Uterus (tissue), 2 donors: ENCODE results near the gene HDAC8.

Experiments used
- POLR2A ChIP-seq, 2 donors: fragments of 450-650 bp; IDR thresholded peaks; one replicate each; pipeline ENCODE4 v1.6.1; 2016; ENCODE audit warnings: antibody characterized with exemption in 2 of 2, mild to moderate bottlenecking in 1 of 2, moderate library complexity in 1 of 2
- TF ChIP-seq, protein P1 (sequence below), 4 experiments: fragments of 200-600 bp in 2 of 4; fragments of 450-650 bp in 2 of 4; sonication (generic) in 2 of 4; IDR thresholded peaks; one replicate each; pipeline ENCODE4 v1.5.1; 2016 to 2019; ENCODE audit warnings: antibody characterized with exemption in 4 of 4, mild to moderate bottlenecking in 2 of 4, moderate library complexity in 1 of 4

DNA sequence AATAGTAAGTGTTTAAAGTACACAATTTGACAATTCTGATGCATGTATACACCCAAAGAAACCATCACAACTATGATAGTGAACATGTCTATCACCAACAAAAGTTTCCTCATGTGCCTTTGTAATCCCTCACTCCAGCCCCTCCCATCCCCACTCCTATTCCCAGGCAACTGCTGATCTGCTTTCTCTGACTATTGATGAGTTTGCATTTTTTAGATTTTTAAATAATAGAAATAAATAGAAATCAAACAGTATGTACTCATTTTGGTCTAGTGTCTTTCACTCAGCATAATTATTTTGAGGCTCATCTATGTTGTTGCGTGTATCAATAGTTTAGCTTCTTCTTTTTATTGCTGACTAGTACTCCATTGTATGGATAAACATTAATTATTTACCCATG is 290.3 kb downstream of the HDAC8 start:
- TF ChIP-seq, protein P1, sequence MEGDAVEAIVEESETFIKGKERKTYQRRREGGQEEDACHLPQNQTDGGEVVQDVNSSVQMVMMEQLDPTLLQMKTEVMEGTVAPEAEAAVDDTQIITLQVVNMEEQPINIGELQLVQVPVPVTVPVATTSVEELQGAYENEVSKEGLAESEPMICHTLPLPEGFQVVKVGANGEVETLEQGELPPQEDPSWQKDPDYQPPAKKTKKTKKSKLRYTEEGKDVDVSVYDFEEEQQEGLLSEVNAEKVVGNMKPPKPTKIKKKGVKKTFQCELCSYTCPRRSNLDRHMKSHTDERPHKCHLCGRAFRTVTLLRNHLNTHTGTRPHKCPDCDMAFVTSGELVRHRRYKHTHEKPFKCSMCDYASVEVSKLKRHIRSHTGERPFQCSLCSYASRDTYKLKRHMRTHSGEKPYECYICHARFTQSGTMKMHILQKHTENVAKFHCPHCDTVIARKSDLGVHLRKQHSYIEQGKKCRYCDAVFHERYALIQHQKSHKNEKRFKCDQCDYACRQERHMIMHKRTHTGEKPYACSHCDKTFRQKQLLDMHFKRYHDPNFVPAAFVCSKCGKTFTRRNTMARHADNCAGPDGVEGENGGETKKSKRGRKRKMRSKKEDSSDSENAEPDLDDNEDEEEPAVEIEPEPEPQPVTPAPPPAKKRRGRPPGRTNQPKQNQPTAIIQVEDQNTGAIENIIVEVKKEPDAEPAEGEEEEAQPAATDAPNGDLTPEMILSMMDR (IDR thresholded peaks at IDR 0.05): no peak
- TF ChIP-seq POLR2A (IDR thresholded peaks at IDR 0.05): no peak
